Gastroesophageal sphincter (tissue), 3 donors: ENCODE measurements around the gene TTL.
A peak's percentile ranks its signal among the peaks of the same experiment; 100 is the strongest.

ENCODE experiments used
- POLR2A ChIP-seq, 2 donors: fragments of 450-650 bp; IDR thresholded peaks; one replicate each; pipeline ENCODE4 v1.6.1; 2017; ENCODE audit warnings: antibody characterized with exemption in 2 of 2, mild to moderate bottlenecking in 2 of 2, moderate library complexity in 1 of 2
- TF ChIP-seq, protein P1 (sequence below), 4 experiments: fragments of 200-600 bp in 2 of 4; fragments of 450-650 bp in 2 of 4; sonication (generic) in 1 of 4; IDR thresholded peaks; one replicate each; pipeline ENCODE4 v1.5.1; 2017 to 2019; ENCODE audit warnings: antibody characterized with exemption in 4 of 4, mild to moderate bottlenecking in 2 of 4, moderate library complexity in 2 of 4

DNA sequence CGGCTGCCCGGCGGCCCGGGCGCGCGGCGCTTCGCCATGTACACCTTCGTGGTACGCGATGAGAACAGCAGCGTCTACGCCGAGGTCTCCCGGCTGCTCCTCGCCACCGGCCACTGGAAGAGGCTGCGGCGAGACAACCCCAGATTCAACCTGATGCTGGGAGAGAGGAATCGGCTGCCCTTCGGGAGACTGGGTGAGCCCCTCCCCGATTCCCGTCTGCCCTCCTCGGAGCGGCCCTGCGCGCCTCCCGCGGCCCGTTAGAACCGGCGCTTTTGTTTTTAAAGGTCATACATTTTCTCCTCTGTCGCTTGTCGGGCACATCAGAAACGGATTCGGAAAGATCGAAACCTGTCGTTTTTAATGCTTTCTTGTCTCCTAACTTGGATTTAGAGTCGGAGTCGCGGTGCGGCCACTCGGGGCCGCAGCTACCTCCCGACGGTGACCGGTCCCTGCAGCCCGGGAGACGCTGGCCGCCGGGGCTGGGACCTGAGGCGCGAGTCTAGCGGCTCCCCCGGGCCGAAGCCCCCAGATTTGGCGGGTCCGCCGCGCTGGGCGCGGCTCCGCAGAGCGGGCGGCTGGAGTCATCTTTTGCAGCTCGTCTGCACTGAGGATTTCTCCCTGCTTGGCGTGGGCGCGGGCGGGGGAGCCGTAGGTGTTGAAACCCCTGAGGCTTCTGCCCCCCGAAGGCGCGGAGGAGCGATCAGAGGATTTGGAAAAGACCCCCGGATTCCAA, 519 bp downstream of the TTL start:
- TF ChIP-seq, protein P1, sequence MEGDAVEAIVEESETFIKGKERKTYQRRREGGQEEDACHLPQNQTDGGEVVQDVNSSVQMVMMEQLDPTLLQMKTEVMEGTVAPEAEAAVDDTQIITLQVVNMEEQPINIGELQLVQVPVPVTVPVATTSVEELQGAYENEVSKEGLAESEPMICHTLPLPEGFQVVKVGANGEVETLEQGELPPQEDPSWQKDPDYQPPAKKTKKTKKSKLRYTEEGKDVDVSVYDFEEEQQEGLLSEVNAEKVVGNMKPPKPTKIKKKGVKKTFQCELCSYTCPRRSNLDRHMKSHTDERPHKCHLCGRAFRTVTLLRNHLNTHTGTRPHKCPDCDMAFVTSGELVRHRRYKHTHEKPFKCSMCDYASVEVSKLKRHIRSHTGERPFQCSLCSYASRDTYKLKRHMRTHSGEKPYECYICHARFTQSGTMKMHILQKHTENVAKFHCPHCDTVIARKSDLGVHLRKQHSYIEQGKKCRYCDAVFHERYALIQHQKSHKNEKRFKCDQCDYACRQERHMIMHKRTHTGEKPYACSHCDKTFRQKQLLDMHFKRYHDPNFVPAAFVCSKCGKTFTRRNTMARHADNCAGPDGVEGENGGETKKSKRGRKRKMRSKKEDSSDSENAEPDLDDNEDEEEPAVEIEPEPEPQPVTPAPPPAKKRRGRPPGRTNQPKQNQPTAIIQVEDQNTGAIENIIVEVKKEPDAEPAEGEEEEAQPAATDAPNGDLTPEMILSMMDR (IDR thresholded peaks at IDR 0.05), result peak in 1 of 4 experiments; percentile 12
- no peak for TF ChIP-seq POLR2A (IDR thresholded peaks at IDR 0.05)
